Pancreas (tissue), 10 donors: ENCODE data around the gene FGD3. TPM values are rescaled to one million over a fixed set of nuclear protein-coding genes. Genes with fewer than 3 reads are reported as not detected.

Source experiments
- ATAC-seq, 4 donors: fragments of 200-7000 bp; cut with Tn5 transposase; one replicate each; pipeline versions ENCODE4 v1.8.0 to v1.9.1; 2020; ENCODE audit warnings: mild to moderate bottlenecking in 4 of 4, moderate library complexity in 4 of 4
- DNase-seq, 6 donors: peaks; one replicate each; pipeline ENCODE4 v3.0.0-alpha.2; 2020
- FAIRE-seq: peaks from 2 replicates; lab custom pipeline; 2012; peaks lifted over from hg19 to GRCh38; lab: Jason Lieb, UNC
- H3K27ac ChIP-seq, 4 donors: fragments of 200-600 bp; sonication (generic); 1 replicate in 3 of 4; 2 replicates in 1 of 4; pipeline versions ENCODE4 v1.5.0 to v1.8.0; 2020
- H3K27me3 ChIP-seq, 4 donors: fragments of 200-600 bp; one replicate each; pipeline ENCODE4 v1.8.0; 2021
- H3K36me3 ChIP-seq, 3 donors: fragments of 200-600 bp; sonication (generic) in 1 of 3; one replicate each; pipeline versions ENCODE4 v1.5.0 to v1.8.0; 2020 to 2021
- H3K4me1 ChIP-seq, 3 donors: fragments of 200-600 bp; one replicate each; pipeline ENCODE4 v1.8.0; 2021
- H3K4me3 ChIP-seq, 4 donors: fragments of 200-600 bp; sonication (generic) in 2 of 4; one replicate each; pipeline versions ENCODE4 v1.5.0 to v1.8.0; 2020 to 2021
- H3K9me3 ChIP-seq, 4 donors: fragments of 200-600 bp; one replicate each; pipeline ENCODE4 v1.8.0; 2021
- CTCF ChIP-seq, 4 donors: fragments of 200-600 bp; sonication (generic) in 3 of 4; IDR thresholded peaks; one replicate each; pipeline versions ENCODE4 v1.5.0 to v1.8.0; 2021; ENCODE audit warnings: antibody characterized with exemption in 4 of 4
- WGBS, 2 donors: extraction: QIAGEN DNeasy Blood & Tissue Kit; methylation state at CpG; one replicate each; pipeline ENCODE4 v1.1.7; 2013; 5-methylcytosine and 5-hydroxymethylcytosine counted together
- intact Hi-C, 3 donors: fragments of 100-400 bp; cut with DNase I; formaldehyde crosslinking; loops; one replicate each; pipeline versions ENCODE4 v1.11.1 to v1.14.2; 2022
- polyA plus RNA-seq, 2 donors: library from polyadenylated mRNA; stranded (reverse); fragments of 200-250 nt; gene quantifications; one replicate each; pipeline ENCODE4 v1.2.3, GENCODE V29; 2013
- total RNA-seq, 6 donors: library from RNA; stranded (reverse); fragmentation: NEBNext Ultra II Directional in 4 of 6; extraction: Animal tissue kit (Norgen Biotek cat#: 25700) in 4 of 6; gene quantifications; one replicate each; pipeline versions ENCODE4 v1.2.1 to v1.2.4, GENCODE V29; 2021 to 2023
- donor health status: healthy with polysubstance abuse.
- donor health status: DM: no; HTN: no; CAD: no; lungs with moderate emphysema.
- donor health status: DM: no; HTN: no; CAD: no.
- donor health status: control.
- donor health status: control.
- donor health status: Bipolar disorder and iron deficiency.
- donor health status: DM: yes; HTN: yes; CAD: no.
- donor health status: DM: no; HTN: no; CAD: no.
- donor health status: DM: no; HTN: no; CAD: no.
- donor health status: DM: yes; HTN: yes; CAD: no.

Gene FGD3
- total and polyA plus RNA-seq, 8 donors = 5.0 to 27.7 (median 7.8) TPM

GRCh38 chr9:92976431-92976830, 29.1 kb downstream of the FGD3 start:
- ATAC-seq (no peak), FAIRE-seq (no peak), DNase-seq (no peak)
- Histone ChIP-seq H3K36me3 (no peaks in the 10 kb centered on the region), H3K27ac (peak overlapping the region in 3 of 4 donors; percentile 15 to 28 (median 27)), H3K27me3 (no peaks in the 10 kb centered on the region), H3K4me3 (no peak overlapping the region), H3K4me1 (peaks cover 0 to 5% (median 0%) of the 10 kb centered on the region in 3 donors), H3K9me3 (no peaks in the 10 kb centered on the region)
- no peak for TF ChIP-seq CTCF (IDR thresholded peaks at IDR 0.05)
- WGBS, 2 donors = 68 to 74% methylated on average over 15 to 16 of the region's 16 CpGs
- intact Hi-C loops = no loop called here

GRCh38 chr9:92977279-92977678, 30.0 kb downstream of the FGD3 start:
- Histone ChIP-seq H3K9me3 (no peaks in the 10 kb centered on the region), H3K4me1 (peaks cover 0 to 5% (median 0%) of the 10 kb centered on the region in 3 donors), H3K4me3 (no peak overlapping the region), H3K36me3 (no peaks in the 10 kb centered on the region), H3K27me3 (no peaks in the 10 kb centered on the region), H3K27ac (no peak overlapping the region)
- TF ChIP-seq CTCF (IDR thresholded peaks at IDR 0.05) = no peak
- no peak for ATAC-seq
- 78 to 82% methylated on average over 12 of the region's 12 CpGs for WGBS, 2 donors
- intact Hi-C loops = no loop called here
- DNase-seq = no peak
- no peak for FAIRE-seq

DNA sequence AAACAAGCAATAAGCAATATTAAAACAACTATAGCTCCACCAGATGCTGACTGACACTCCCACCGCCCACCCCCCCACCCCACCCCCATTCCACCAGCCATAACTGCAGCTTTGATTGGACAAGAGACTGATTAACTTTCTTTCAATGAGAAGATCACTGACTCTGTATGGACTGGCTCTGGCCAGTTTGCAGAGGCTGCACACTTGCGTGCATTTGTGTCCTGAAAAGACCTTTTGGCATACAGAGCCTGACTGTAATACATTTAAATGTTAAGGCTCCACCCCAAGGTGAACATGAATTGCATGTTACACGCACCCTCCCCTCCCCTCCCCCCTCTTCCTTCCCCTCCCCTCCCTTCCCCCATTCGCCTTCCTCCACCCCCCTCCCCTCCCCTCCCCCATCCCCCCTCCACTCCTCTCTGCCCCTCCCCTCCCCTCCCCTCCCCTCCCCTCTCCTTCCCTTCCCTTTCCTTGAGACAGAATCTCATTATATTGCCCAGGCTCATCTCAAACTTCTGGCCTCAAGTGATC, 31.1 kb downstream of the FGD3 start:
- Histone ChIP-seq H3K4me1 (peaks cover 0 to 3% (median 0%) of the 10 kb centered on the region in 3 donors), H3K9me3 (no peaks in the 10 kb centered on the region), H3K36me3 (no peaks in the 10 kb centered on the region), H3K27me3 (no peaks in the 10 kb centered on the region), H3K27ac (no peak overlapping the region), H3K4me3 (no peak overlapping the region)
- 34 to 40% methylated on average over 3 of the region's 4 CpGs for WGBS, 2 donors
- ATAC-seq = no peak
- no peak for TF ChIP-seq CTCF (IDR thresholded peaks at IDR 0.05)
- intact Hi-C loops = no loop called here
- no peak for FAIRE-seq
- no peak for DNase-seq

DNA sequence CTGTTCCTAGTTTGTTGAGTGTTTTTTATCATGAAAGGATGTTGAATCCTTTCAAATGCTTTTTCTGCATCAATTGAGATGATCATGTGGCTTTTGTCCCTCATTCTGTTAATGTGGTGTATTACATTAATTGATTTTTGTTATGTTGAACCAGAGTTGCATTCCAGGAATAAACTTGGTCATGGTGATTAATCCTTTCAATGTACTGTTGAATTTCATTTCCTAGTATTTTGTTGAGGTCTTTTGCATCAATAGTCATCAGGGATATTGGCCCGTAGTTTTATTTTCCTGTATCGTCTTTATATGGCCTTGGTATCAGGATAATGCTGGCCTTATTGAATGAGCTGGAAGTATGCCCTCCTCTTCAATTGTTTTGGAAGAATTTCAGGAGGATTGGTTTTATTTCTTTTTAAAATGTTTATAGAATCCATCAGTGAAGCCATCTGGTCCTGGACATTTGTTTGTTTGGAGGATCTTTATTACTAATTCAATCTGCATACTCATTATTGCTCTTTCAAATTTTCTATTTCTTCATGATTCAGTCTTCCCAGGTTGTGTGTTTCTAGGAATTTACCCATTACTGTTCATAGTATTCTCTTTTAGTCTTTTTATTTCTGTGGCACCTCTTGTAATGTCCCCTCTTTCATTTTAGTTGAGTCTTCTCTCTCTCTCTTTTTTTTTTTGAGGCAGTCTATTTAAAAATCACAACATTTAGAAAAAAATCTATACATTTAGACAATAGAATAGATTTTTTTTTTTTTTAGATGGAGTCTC, 32.1 kb downstream of the FGD3 start:
- peak overlapping the region in 1 of 4 donors; percentile 28 for H3K27ac ChIP-seq
- no peaks in the 10 kb centered on the region for H3K4me1 ChIP-seq
- intact Hi-C loops = no loop called here
- WGBS, 2 donors = 56 to 62% methylated on average over 2 of the region's 2 CpGs
- DNase-seq (no peak), ATAC-seq (no peak), FAIRE-seq (no peak)
- H3K4me3 ChIP-seq = no peak overlapping the region
- no peak for TF ChIP-seq CTCF (IDR thresholded peaks at IDR 0.05)
- no peaks in the 10 kb centered on the region for H3K36me3 ChIP-seq
- H3K27me3 ChIP-seq = no peaks in the 10 kb centered on the region
- no peaks in the 10 kb centered on the region for H3K9me3 ChIP-seq
